ENCODE measurements around the gene ALG14.

DNA sequence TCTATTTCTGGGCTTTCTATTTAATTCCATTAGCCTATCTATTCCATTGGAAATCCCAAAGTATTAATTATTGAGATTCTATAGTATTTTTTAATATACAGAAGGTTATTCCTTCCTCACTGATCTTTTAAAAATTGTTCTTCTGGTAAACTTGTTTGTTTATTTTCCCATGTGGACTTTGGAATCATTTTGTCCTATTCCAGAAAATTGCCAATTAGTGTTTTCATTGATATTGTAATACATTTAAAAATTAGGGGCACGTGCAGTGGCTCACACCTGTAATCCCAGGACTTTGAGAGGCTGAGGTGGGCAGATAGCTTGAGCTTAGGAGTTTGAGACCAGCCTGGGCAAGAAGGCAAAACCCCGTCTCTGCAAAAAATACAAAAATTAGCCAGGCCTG is 36.0 kb upstream of the ALG14 start:
- TF ChIP-seq, protein P1, sequence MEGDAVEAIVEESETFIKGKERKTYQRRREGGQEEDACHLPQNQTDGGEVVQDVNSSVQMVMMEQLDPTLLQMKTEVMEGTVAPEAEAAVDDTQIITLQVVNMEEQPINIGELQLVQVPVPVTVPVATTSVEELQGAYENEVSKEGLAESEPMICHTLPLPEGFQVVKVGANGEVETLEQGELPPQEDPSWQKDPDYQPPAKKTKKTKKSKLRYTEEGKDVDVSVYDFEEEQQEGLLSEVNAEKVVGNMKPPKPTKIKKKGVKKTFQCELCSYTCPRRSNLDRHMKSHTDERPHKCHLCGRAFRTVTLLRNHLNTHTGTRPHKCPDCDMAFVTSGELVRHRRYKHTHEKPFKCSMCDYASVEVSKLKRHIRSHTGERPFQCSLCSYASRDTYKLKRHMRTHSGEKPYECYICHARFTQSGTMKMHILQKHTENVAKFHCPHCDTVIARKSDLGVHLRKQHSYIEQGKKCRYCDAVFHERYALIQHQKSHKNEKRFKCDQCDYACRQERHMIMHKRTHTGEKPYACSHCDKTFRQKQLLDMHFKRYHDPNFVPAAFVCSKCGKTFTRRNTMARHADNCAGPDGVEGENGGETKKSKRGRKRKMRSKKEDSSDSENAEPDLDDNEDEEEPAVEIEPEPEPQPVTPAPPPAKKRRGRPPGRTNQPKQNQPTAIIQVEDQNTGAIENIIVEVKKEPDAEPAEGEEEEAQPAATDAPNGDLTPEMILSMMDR (IDR thresholded peaks at IDR 0.05; ENCODE audit: insufficient read depth, low read length), result no peak
- TF ChIP-seq, protein P2, sequence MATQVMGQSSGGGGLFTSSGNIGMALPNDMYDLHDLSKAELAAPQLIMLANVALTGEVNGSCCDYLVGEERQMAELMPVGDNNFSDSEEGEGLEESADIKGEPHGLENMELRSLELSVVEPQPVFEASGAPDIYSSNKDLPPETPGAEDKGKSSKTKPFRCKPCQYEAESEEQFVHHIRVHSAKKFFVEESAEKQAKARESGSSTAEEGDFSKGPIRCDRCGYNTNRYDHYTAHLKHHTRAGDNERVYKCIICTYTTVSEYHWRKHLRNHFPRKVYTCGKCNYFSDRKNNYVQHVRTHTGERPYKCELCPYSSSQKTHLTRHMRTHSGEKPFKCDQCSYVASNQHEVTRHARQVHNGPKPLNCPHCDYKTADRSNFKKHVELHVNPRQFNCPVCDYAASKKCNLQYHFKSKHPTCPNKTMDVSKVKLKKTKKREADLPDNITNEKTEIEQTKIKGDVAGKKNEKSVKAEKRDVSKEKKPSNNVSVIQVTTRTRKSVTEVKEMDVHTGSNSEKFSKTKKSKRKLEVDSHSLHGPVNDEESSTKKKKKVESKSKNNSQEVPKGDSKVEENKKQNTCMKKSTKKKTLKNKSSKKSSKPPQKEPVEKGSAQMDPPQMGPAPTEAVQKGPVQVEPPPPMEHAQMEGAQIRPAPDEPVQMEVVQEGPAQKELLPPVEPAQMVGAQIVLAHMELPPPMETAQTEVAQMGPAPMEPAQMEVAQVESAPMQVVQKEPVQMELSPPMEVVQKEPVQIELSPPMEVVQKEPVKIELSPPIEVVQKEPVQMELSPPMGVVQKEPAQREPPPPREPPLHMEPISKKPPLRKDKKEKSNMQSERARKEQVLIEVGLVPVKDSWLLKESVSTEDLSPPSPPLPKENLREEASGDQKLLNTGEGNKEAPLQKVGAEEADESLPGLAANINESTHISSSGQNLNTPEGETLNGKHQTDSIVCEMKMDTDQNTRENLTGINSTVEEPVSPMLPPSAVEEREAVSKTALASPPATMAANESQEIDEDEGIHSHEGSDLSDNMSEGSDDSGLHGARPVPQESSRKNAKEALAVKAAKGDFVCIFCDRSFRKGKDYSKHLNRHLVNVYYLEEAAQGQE (IDR thresholded peaks at IDR 0.05; ENCODE audit: insufficient replicate concordance, low read depth), result no peak
